Endothelial cell of umbilical vein (primary cell): ENCODE measurements around the gene RORC. TPM values are rescaled to one million over a fixed set of nuclear protein-coding genes. Genes with fewer than 3 reads are reported as not detected.

Source experiments
- BruUV-seq: library from RNA; stranded (reverse); fragments of 400-500 nt; replicated peaks from 2 replicates; lab custom pipeline; 2021; lab: Mats Ljungman, UMichigan
- CTCF ChIA-PET: fragments of 300-600, 350-600 bp; sonication (Branson Sonifier 250); formaldehyde crosslinking; loops from one replicate; lab custom pipeline; 2021; ENCODE audit warnings: antibody characterized with exemption, inconsistent platforms; lab: Charles Lee
- POLR2A ChIA-PET: fragments of 300-600, 350-600 bp; sonication (Branson Sonifier 250); formaldehyde crosslinking; loops from one replicate; lab custom pipeline; 2021; ENCODE audit warnings: antibody characterized with exemption, inconsistent platforms; lab: Charles Lee
- DNase-seq: peaks from one replicate; pipeline ENCODE4 v3.0.0-alpha.2; 2011; ENCODE audit warnings: low read depth, low spot score
- FAIRE-seq: peaks from 2 replicates; lab custom pipeline; 2011; peaks lifted over from hg19 to GRCh38; lab: Jason Lieb, UNC
- H2AFZ ChIP-seq: 2 replicates; pipeline ENCODE4 v1.6.0; 2012; ENCODE audit warnings: low read depth, low read length, control low read depth, inconsistent platforms
- H3K27ac ChIP-seq: 2 replicates; pipeline ENCODE4 v1.5.1; 2011; ENCODE audit warnings: low read depth, mild to moderate bottlenecking, control low read depth, low read length, moderate library complexity; ENCODE audit not compliant: insufficient read depth
- H3K27me3 ChIP-seq, 2 experiments: 2 replicates each; pipeline versions ENCODE4 v1.6.0 to v1.6.1; 2011; ENCODE audit warnings: low read length in 2 of 2, mixed read lengths in 1 of 2; ENCODE audit not compliant: control insufficient read depth in 2 of 2, insufficient read depth in 2 of 2
- H3K36me3 ChIP-seq, 2 experiments: 2 replicates in 1 of 2; 3 replicates in 1 of 2; pipeline ENCODE4 v1.5.1; 2011; ENCODE audit warnings: low read length in 2 of 2, mild to moderate bottlenecking in 1 of 2, moderate library complexity in 1 of 2; ENCODE audit not compliant: control insufficient read depth in 2 of 2, insufficient read depth in 2 of 2; ENCODE audit errors: extremely low read depth in 1 of 2
- H3K4me1 ChIP-seq: 3 replicates; pipeline ENCODE4 v1.5.1; 2011; ENCODE audit warnings: mild to moderate bottlenecking, low read length; ENCODE audit not compliant: control insufficient read depth, insufficient read depth; ENCODE audit errors: extremely low read depth
- H3K4me2 ChIP-seq: 2 replicates; pipeline ENCODE4 v1.6.1; 2011; ENCODE audit warnings: low read length, control low read depth, mixed read lengths; ENCODE audit not compliant: insufficient read depth
- H3K4me3 ChIP-seq, 3 experiments: fragments of 200-600 bp in 1 of 3; sonication (generic), shearing (Covaris generic) in 1 of 3; replicated peaks in 1 of 3; 2 replicates each; pipeline ENCODE4 v1.5.1; 2011 to 2016; ENCODE audit warnings: control low read depth in 3 of 3, low read length in 3 of 3, mild to moderate bottlenecking in 2 of 3, inconsistent platforms in 1 of 3, low read depth in 1 of 3, moderate library complexity in 1 of 3; ENCODE audit not compliant: insufficient read depth in 1 of 3
- H3K79me2 ChIP-seq: 2 replicates; pipeline ENCODE4 v1.6.0; 2012; ENCODE audit warnings: low read length, inconsistent platforms; ENCODE audit not compliant: control insufficient read depth, insufficient read depth
- H3K9ac ChIP-seq: replicated peaks from 2 replicates; pipeline ENCODE3; 2011; ENCODE audit warnings: low read length, control low read depth; ENCODE audit not compliant: insufficient read depth; ENCODE audit errors: extremely low read depth
- H3K9me1 ChIP-seq: replicated peaks from 3 replicates; pipeline ENCODE4 v1.6.0; 2011; ENCODE audit warnings: mild to moderate bottlenecking, low read length; ENCODE audit not compliant: control insufficient read depth, insufficient read depth; ENCODE audit errors: extremely low read depth
- H3K9me3 ChIP-seq: replicated peaks from 2 replicates; pipeline ENCODE4 v1.5.1; 2012; ENCODE audit warnings: low read length, inconsistent platforms; ENCODE audit not compliant: control insufficient read depth, insufficient read depth
- H4K20me1 ChIP-seq: replicated peaks from 2 replicates; pipeline ENCODE3; 2011; ENCODE audit warnings: mild to moderate bottlenecking, low read length; ENCODE audit not compliant: control insufficient read depth, insufficient read depth; ENCODE audit errors: extremely low read depth
- EZH2 ChIP-seq: IDR thresholded peaks from 2 replicates; pipeline ENCODE4 v1.6.1; 2012; ENCODE audit warnings: borderline replicate concordance, low read depth, mild to moderate bottlenecking, moderate library complexity, low read length, inconsistent platforms; ENCODE audit not compliant: severe bottlenecking
- JUN ChIP-seq: IDR thresholded peaks from 2 replicates; pipeline ENCODE4 v1.6.1; 2011; ENCODE audit warnings: borderline replicate concordance, low read depth; ENCODE audit not compliant: insufficient read length, insufficient read depth
- MYC ChIP-seq: IDR thresholded peaks from one replicate; pipeline ENCODE4 v1.6.1; 2011; ENCODE audit warnings: mild to moderate bottlenecking, low read depth, low read length
- dilution Hi-C: fragments of 300-500 bp; cut with MboI; formaldehyde crosslinking; loops from one replicate; pipeline ENCODE4 v1.15.0; 2019; ENCODE audit warnings: low sequenced_read_pairs; ENCODE audit not compliant: extremely low pct_ligation_motif_present
- intact Hi-C: fragments of 100-400 bp; cut with micrococcal nuclease; formaldehyde crosslinking; loops from one replicate; pipeline ENCODE4 v1.10.0; 2022
- polyA plus RNA-seq, 4 experiments: library from polyadenylated mRNA; depleted of rRNA in 3 of 4; stranded (reverse) in 3 of 4; unstranded in 1 of 4; fragments of >200 nt; gene quantifications; 2 replicates each; pipeline versions ENCODE4 v1.2.1 to v1.2.3, GENCODE V29; 2011 to 2012; ENCODE audit warnings: missing spikeins in 1 of 4
- total RNA-seq: library from RNA; stranded (reverse); gene quantifications from 2 replicates; pipeline ENCODE4 v1.2.3, GENCODE V29; 2021
- TF ChIP-seq, protein P1 (sequence below), 2 donors: IDR thresholded peaks; 1 replicate in 1 of 2; 2 replicates in 1 of 2; pipeline ENCODE4 v1.5.1; 2011; ENCODE audit warnings: low read length in 2 of 2, mild to moderate bottlenecking in 2 of 2, moderate library complexity in 2 of 2, control low read depth in 1 of 2, inconsistent platforms in 1 of 2, low read depth in 1 of 2; ENCODE audit not compliant: insufficient read depth in 1 of 2; ENCODE audit errors: extremely low read depth in 1 of 2

The RORC gene
- total and polyA plus RNA-seq, 2 donors (not counting 3 experiments of a cell fraction or from before 2014, with no cell fraction given): not detected

DNA sequence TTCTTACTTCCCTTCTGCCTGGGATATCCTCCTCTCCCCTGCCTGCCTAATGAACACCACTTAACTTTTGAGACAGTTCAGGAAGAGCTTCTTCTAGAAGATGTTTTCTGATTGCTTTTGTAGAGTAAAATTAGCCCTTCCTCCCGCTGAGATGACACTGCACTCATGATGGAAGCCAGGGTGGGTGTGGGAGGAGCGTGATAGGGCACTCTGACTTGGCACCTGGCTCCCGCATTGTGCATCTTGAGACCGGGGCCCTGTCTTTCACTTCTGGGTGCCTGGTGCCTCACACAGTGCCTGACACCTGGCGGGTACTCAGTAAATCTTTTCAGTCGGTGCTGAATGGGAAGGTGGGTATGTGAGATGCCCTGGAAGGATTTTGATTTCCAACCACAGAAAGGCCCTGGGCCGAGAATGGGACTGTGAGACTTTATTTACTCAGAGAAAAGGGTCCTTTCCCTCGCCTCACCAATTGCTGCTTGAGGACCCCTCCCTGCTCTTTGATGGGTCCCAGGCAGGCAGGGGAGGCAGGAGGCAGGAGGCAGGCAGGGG, 15.2 kb upstream of the RORC start:
- TF ChIP-seq EZH2 (no peak), MYC (no peak), JUN (no peak)
- TF ChIP-seq, protein P1, sequence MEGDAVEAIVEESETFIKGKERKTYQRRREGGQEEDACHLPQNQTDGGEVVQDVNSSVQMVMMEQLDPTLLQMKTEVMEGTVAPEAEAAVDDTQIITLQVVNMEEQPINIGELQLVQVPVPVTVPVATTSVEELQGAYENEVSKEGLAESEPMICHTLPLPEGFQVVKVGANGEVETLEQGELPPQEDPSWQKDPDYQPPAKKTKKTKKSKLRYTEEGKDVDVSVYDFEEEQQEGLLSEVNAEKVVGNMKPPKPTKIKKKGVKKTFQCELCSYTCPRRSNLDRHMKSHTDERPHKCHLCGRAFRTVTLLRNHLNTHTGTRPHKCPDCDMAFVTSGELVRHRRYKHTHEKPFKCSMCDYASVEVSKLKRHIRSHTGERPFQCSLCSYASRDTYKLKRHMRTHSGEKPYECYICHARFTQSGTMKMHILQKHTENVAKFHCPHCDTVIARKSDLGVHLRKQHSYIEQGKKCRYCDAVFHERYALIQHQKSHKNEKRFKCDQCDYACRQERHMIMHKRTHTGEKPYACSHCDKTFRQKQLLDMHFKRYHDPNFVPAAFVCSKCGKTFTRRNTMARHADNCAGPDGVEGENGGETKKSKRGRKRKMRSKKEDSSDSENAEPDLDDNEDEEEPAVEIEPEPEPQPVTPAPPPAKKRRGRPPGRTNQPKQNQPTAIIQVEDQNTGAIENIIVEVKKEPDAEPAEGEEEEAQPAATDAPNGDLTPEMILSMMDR (IDR thresholded peaks at IDR 0.05; ENCODE audit: extremely low read depth in 1 of 2, insufficient read depth in 1 of 2, low read depth in 1 of 2, low read length in 2 of 2): no peak
- no TSS peak for BruUV-seq
- FAIRE-seq (no peak), DNase-seq (no peak)
- H3K4me2 ChIP-seq: no peak overlapping the region
- H4K20me1 ChIP-seq: no peaks in the 10 kb centered on the region
- no peak overlapping the region for H3K4me3 ChIP-seq
- H3K9ac ChIP-seq: no peak overlapping the region
- POLR2A ChIA-PET: no interaction called here
- dilution Hi-C loops: no loop called here
- no peak overlapping the region for H2AFZ ChIP-seq
- H3K36me3 ChIP-seq: no peaks in the 10 kb centered on the region
- intact Hi-C loops: loop anchor here (5.0 kb wide), 1 partner anchor 61 kb away; the partner anchor contains the start of gene THEM4
- H3K27me3 ChIP-seq: peaks cover 3 to 6% of the 10 kb centered on the region in 2 experiments
- no peaks in the 10 kb centered on the region for H3K79me2 ChIP-seq
- H3K27ac ChIP-seq: no peak overlapping the region
- peaks cover 17% of the 10 kb centered on the region for H3K4me1 ChIP-seq
- no peaks in the 10 kb centered on the region for H3K9me3 ChIP-seq
- H3K9me1 ChIP-seq: no peaks in the 10 kb centered on the region
- CTCF ChIA-PET: interaction anchor here (0.6 to 3.6 kb wide), 6 partner anchors 12 to 155 kb away, joined by 3 to 22 read pairs (median 4); partner anchors contain the start of gene TDRKH
